ENCODE data around the gene BRPF1.

The BRPF1 gene

GRCh38 chr3:9721015-9721699 lies 10.4 kb upstream of the BRPF1 start:
- Histone ChIP-seq H3K9me3 (ENCODE audit: control insufficient read depth in 2 of 2, low read length in 2 of 2) (no peaks in the 10 kb centered on the region), H3K36me3 (ENCODE audit: control insufficient read depth in 2 of 2, insufficient read depth in 2 of 2, low read length in 2 of 2) (no peaks in the 10 kb centered on the region), H3K4me1 (ENCODE audit: control insufficient read depth, insufficient read depth, low read length) (peaks cover under 1% of the 10 kb centered on the region), H3K9ac (ENCODE audit: low read length in 2 of 2) (no peak overlapping the region), H3K4me3 (ENCODE audit: low read length in 2 of 2) (no peak overlapping the region), H3K27me3 (ENCODE audit: control insufficient read depth in 1 of 2, insufficient read depth in 2 of 2, low read length in 2 of 2) (no peaks in the 10 kb centered on the region), H3K27ac (ENCODE audit: low read length) (no peak overlapping the region)

- no peaks in the 10 kb centered on the region for H3K36me3 ChIP-seq (ENCODE audit: control insufficient read depth in 2 of 2, insufficient read depth in 2 of 2, low read length in 2 of 2)
- H3K4me3 ChIP-seq (ENCODE audit: low read length in 2 of 2), result no peak overlapping the region
- no peaks in the 10 kb centered on the region for H3K4me1 ChIP-seq (ENCODE audit: control insufficient read depth, insufficient read depth, low read length)
- no peaks in the 10 kb centered on the region for H3K27me3 ChIP-seq (ENCODE audit: control insufficient read depth in 1 of 2, insufficient read depth in 2 of 2, low read length in 2 of 2)
- H3K9ac ChIP-seq (ENCODE audit: low read length in 2 of 2), result no peak overlapping the region
- H3K27ac ChIP-seq (ENCODE audit: low read length), result no peak overlapping the region
- no peaks in the 10 kb centered on the region for H3K9me3 ChIP-seq (ENCODE audit: control insufficient read depth in 2 of 2, low read length in 2 of 2)
Measured at GRCh38 chr3:9721700-9722060, 9.9 kb upstream of the BRPF1 start.

- H3K9me3 ChIP-seq (ENCODE audit: control insufficient read depth in 2 of 2, low read length in 2 of 2), result no peaks in the 10 kb centered on the region
- H3K4me1 ChIP-seq (ENCODE audit: control insufficient read depth, insufficient read depth, low read length), result peaks cover 4% of the 10 kb centered on the region
- H3K27me3 ChIP-seq (ENCODE audit: control insufficient read depth in 1 of 2, insufficient read depth in 2 of 2, low read length in 2 of 2), result no peaks in the 10 kb centered on the region
- H3K9ac ChIP-seq (ENCODE audit: low read length in 2 of 2), result no peak overlapping the region
- H3K36me3 ChIP-seq (ENCODE audit: control insufficient read depth in 2 of 2, insufficient read depth in 2 of 2, low read length in 2 of 2), result no peaks in the 10 kb centered on the region
- H3K4me3 ChIP-seq (ENCODE audit: low read length in 2 of 2), result no peak overlapping the region
- no peak overlapping the region for H3K27ac ChIP-seq (ENCODE audit: low read length)
Measured at GRCh38 chr3:9725775-9726515, 5.6 kb upstream of the BRPF1 start.

- Histone ChIP-seq H3K27ac (ENCODE audit: low read length) (no peak overlapping the region), H3K36me3 (ENCODE audit: control insufficient read depth in 2 of 2, insufficient read depth in 2 of 2, low read length in 2 of 2) (no peaks in the 10 kb centered on the region), H3K27me3 (ENCODE audit: control insufficient read depth in 1 of 2, insufficient read depth in 2 of 2, low read length in 2 of 2) (no peaks in the 10 kb centered on the region), H3K9ac (ENCODE audit: low read length in 2 of 2) (no peak overlapping the region), H3K9me3 (ENCODE audit: control insufficient read depth in 2 of 2, low read length in 2 of 2) (no peaks in the 10 kb centered on the region), H3K4me1 (ENCODE audit: control insufficient read depth, insufficient read depth, low read length) (peaks cover 4% of the 10 kb centered on the region), H3K4me3 (ENCODE audit: low read length in 2 of 2) (no peak overlapping the region)
Measured at GRCh38 chr3:9727041-9727595, 4.4 kb upstream of the BRPF1 start.

- H3K27me3 ChIP-seq (ENCODE audit: control insufficient read depth in 1 of 2, insufficient read depth in 2 of 2, low read length in 2 of 2), result no peaks in the 10 kb centered on the region
- no peaks in the 10 kb centered on the region for H3K9me3 ChIP-seq (ENCODE audit: control insufficient read depth in 2 of 2, low read length in 2 of 2)
- no peak overlapping the region for H3K27ac ChIP-seq (ENCODE audit: low read length)
- no peak overlapping the region for H3K9ac ChIP-seq (ENCODE audit: low read length in 2 of 2)
- no peaks in the 10 kb centered on the region for H3K36me3 ChIP-seq (ENCODE audit: control insufficient read depth in 2 of 2, insufficient read depth in 2 of 2, low read length in 2 of 2)
- H3K4me3 ChIP-seq (ENCODE audit: low read length in 2 of 2), result no peak overlapping the region
- H3K4me1 ChIP-seq (ENCODE audit: control insufficient read depth, insufficient read depth, low read length), result peaks cover 10% of the 10 kb centered on the region
Measured at GRCh38 chr3:9727743-9728142, 3.8 kb upstream of the BRPF1 start.

- peaks cover 23% of the 10 kb centered on the region for H3K4me1 ChIP-seq (ENCODE audit: control insufficient read depth, insufficient read depth, low read length)
- H3K36me3 ChIP-seq (ENCODE audit: control insufficient read depth in 2 of 2, insufficient read depth in 2 of 2, low read length in 2 of 2), result peaks cover 4% of the 10 kb centered on the region in 2 donors
- H3K4me3 ChIP-seq (ENCODE audit: low read length in 2 of 2), result no peak overlapping the region
- H3K9ac ChIP-seq (ENCODE audit: low read length in 2 of 2), result no peak overlapping the region
- H3K27ac ChIP-seq (ENCODE audit: low read length), result no peak overlapping the region
- no peaks in the 10 kb centered on the region for H3K27me3 ChIP-seq (ENCODE audit: control insufficient read depth in 1 of 2, insufficient read depth in 2 of 2, low read length in 2 of 2)
- no peaks in the 10 kb centered on the region for H3K9me3 ChIP-seq (ENCODE audit: control insufficient read depth in 2 of 2, low read length in 2 of 2)
Measured at GRCh38 chr3:9729419-9729818, 2.1 kb upstream of the BRPF1 start.

- Histone ChIP-seq H3K4me3 (ENCODE audit: low read length in 2 of 2) (peak overlapping the region; percentile 84 to 87), H3K9ac (ENCODE audit: low read length in 2 of 2) (peak overlapping the region; percentile 74 to 77), H3K36me3 (ENCODE audit: control insufficient read depth in 2 of 2, insufficient read depth in 2 of 2, low read length in 2 of 2) (peaks cover 14 to 15% of the 10 kb centered on the region in 2 donors), H3K27ac (ENCODE audit: low read length) (peak overlapping the region; percentile 95), H3K4me1 (ENCODE audit: control insufficient read depth, insufficient read depth, low read length) (peaks cover 23% of the 10 kb centered on the region), H3K9me3 (ENCODE audit: control insufficient read depth in 2 of 2, low read length in 2 of 2) (no peaks in the 10 kb centered on the region), H3K27me3 (ENCODE audit: control insufficient read depth in 1 of 2, insufficient read depth in 2 of 2, low read length in 2 of 2) (no peaks in the 10 kb centered on the region)
Measured at GRCh38 chr3:9730657-9731205, 804 bp upstream of the BRPF1 start.

GRCh38 chr3:9732080-9732739 lies 675 bp downstream of the BRPF1 start:
- Histone ChIP-seq H3K9ac (ENCODE audit: low read length in 2 of 2) (peak overlapping the region; percentile 59 to 98), H3K4me1 (ENCODE audit: control insufficient read depth, insufficient read depth, low read length) (peaks cover 23% of the 10 kb centered on the region), H3K27ac (ENCODE audit: low read length) (peak overlapping the region; percentile 95), H3K27me3 (ENCODE audit: control insufficient read depth in 1 of 2, insufficient read depth in 2 of 2, low read length in 2 of 2) (no peaks in the 10 kb centered on the region), H3K4me3 (ENCODE audit: low read length in 2 of 2) (peak overlapping the region; percentile 76 to 89), H3K36me3 (ENCODE audit: control insufficient read depth in 2 of 2, insufficient read depth in 2 of 2, low read length in 2 of 2) (peaks cover 21% of the 10 kb centered on the region in 2 donors), H3K9me3 (ENCODE audit: control insufficient read depth in 2 of 2, low read length in 2 of 2) (no peaks in the 10 kb centered on the region)

GRCh38 chr3:9732740-9733115 lies 1.2 kb downstream of the BRPF1 start:
- Histone ChIP-seq H3K9ac (ENCODE audit: low read length in 2 of 2) (peak overlapping the region; percentile 59 to 98), H3K36me3 (ENCODE audit: control insufficient read depth in 2 of 2, insufficient read depth in 2 of 2, low read length in 2 of 2) (peaks cover 24 to 26% of the 10 kb centered on the region in 2 donors), H3K4me3 (ENCODE audit: low read length in 2 of 2) (peak overlapping the region; percentile 76 to 89), H3K27ac (ENCODE audit: low read length) (no peak overlapping the region), H3K4me1 (ENCODE audit: control insufficient read depth, insufficient read depth, low read length) (peaks cover 23% of the 10 kb centered on the region), H3K9me3 (ENCODE audit: control insufficient read depth in 2 of 2, low read length in 2 of 2) (no peaks in the 10 kb centered on the region), H3K27me3 (ENCODE audit: control insufficient read depth in 1 of 2, insufficient read depth in 2 of 2, low read length in 2 of 2) (no peaks in the 10 kb centered on the region)

GRCh38 chr3:9736831-9737230 lies 5.3 kb downstream of the BRPF1 start:
- H3K4me1 ChIP-seq (ENCODE audit: control insufficient read depth, insufficient read depth, low read length), result peaks cover 22% of the 10 kb centered on the region
- H3K27me3 ChIP-seq (ENCODE audit: control insufficient read depth in 1 of 2, insufficient read depth in 2 of 2, low read length in 2 of 2), result no peaks in the 10 kb centered on the region
- no peak overlapping the region for H3K9ac ChIP-seq (ENCODE audit: low read length in 2 of 2)
- H3K27ac ChIP-seq (ENCODE audit: low read length), result no peak overlapping the region
- no peaks in the 10 kb centered on the region for H3K9me3 ChIP-seq (ENCODE audit: control insufficient read depth in 2 of 2, low read length in 2 of 2)
- no peak overlapping the region for H3K4me3 ChIP-seq (ENCODE audit: low read length in 2 of 2)
- peaks cover 60 to 62% of the 10 kb centered on the region in 2 donors for H3K36me3 ChIP-seq (ENCODE audit: control insufficient read depth in 2 of 2, insufficient read depth in 2 of 2, low read length in 2 of 2)

Measured in stomach smooth muscle (tissue), 2 donors.